Stomach (tissue), 4 donors: Measurements from ENCODE around the gene ACTR10.

Experiments used
- POLR2A ChIP-seq, 4 donors: fragments of 450-650 bp; IDR thresholded peaks; one replicate each; pipeline ENCODE4 v1.6.1; 2016; ENCODE audit warnings: antibody characterized with exemption in 4 of 4, control low read depth in 2 of 4, mild to moderate bottlenecking in 1 of 4, moderate library complexity in 1 of 4
- POLR2AphosphoS5 ChIP-seq, 3 donors: sonication (generic); formaldehyde crosslinking; IDR thresholded peaks; one replicate each; pipeline ENCODE4 v1.6.1; 2016; ENCODE audit warnings: antibody characterized with exemption in 3 of 3

DNA sequence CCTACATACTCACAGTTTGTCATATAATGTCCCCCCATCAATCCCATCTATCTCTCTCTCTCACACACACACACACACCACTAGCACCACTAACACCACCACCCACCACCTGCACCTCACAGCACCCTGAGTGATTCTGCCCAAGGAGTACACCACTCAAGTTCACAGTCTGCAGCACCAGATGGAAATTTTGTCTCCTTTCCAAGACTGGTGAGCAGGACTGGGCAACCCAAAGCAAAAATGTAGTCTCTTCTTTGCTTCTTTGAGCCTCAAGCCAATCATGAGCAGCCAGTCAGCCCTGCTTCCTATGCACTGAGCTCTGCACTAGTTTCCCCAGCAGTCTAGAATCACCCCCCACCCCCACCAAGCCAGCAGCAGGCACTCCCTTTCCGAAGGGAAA lies 32.9 kb upstream of the ACTR10 start:
- TF ChIP-seq POLR2A (IDR thresholded peaks at IDR 0.05) = no peak
- TF ChIP-seq POLR2AphosphoS5 (IDR thresholded peaks at IDR 0.05) = no peak
